MCF 10A (cell line): ENCODE data around the gene GPC6. TPM values are rescaled to one million over a fixed set of nuclear protein-coding genes. Genes with fewer than 3 reads are reported as not detected.
"Not testable (repeated sequence)": the region's sequence is repeated elsewhere in the genome, so short reads cannot be mapped to it uniquely, and the experiment has no call there.

Experiments used
- BruUV-seq: library from RNA; stranded (reverse); fragments of 400-500 nt; replicated peaks from 2 replicates; lab custom pipeline; 2021; lab: Mats Ljungman, UMichigan
- CTCF ChIA-PET: fragments of 300-600 bp; sonication (Branson Sonifier 250); formaldehyde crosslinking; extraction: SDS; loops from one replicate; lab custom pipeline; 2021; ENCODE audit warnings: antibody characterized with exemption, inconsistent platforms; lab: Yijun Ruan, JAX
- POLR2A ChIA-PET: fragments of 300-600, 350-650 bp; sonication (Branson Sonifier 250); formaldehyde crosslinking; extraction: SDS; loops from one replicate; lab custom pipeline; 2020; ENCODE audit warnings: antibody characterized with exemption, inconsistent platforms; lab: Yijun Ruan, JAX
- DNase-seq: peaks from one replicate; pipeline ENCODE4 v3.0.0-alpha.2; 2018; ENCODE audit not compliant: unreplicated experiment
- H3K27ac Mint-ChIP-seq: one replicate; pipeline ENCODE4 v1.8.0; 2022; ENCODE audit warnings: mild to moderate bottlenecking, low read depth, mixed read lengths; ENCODE audit not compliant: unreplicated experiment
- H3K27me3 Mint-ChIP-seq: one replicate; pipeline ENCODE4 v1.8.0; 2022; ENCODE audit warnings: mixed read lengths; ENCODE audit not compliant: insufficient read depth, unreplicated experiment
- H3K36me3 Mint-ChIP-seq: one replicate; pipeline ENCODE4 v1.8.0; 2022; ENCODE audit warnings: mild to moderate bottlenecking, moderate library complexity, mixed read lengths; ENCODE audit not compliant: insufficient read depth, unreplicated experiment
- H3K4me1 Mint-ChIP-seq: one replicate; pipeline ENCODE4 v1.8.0; 2022; ENCODE audit warnings: mixed read lengths; ENCODE audit not compliant: insufficient read depth, unreplicated experiment
- H3K4me3 Mint-ChIP-seq: one replicate; pipeline ENCODE4 v1.8.0; 2022; ENCODE audit warnings: mild to moderate bottlenecking, moderate library complexity, mixed read lengths; ENCODE audit not compliant: unreplicated experiment
- H3K9me3 Mint-ChIP-seq: one replicate; pipeline ENCODE4 v1.8.0; 2022; ENCODE audit warnings: mixed read lengths; ENCODE audit not compliant: unreplicated experiment
- intact Hi-C: fragments of 100-400 bp; cut with micrococcal nuclease; formaldehyde crosslinking; loops from 2 replicates; pipeline ENCODE4 v1.14.1; 2022
- total RNA-seq: library from RNA; stranded (reverse); gene quantifications from 2 replicates; pipeline ENCODE4 v1.2.3, GENCODE V29; 2022
- TF ChIP-seq, protein P1 (sequence below): fragments of 200-600 bp; IDR thresholded peaks from one replicate; pipeline ENCODE4 v1.8.0; 2022; ENCODE audit warnings: antibody characterized with exemption, mild to moderate bottlenecking; ENCODE audit not compliant: unreplicated experiment

GPC6 gene
- total RNA-seq, 1 experiment from 2014 or later: 8.4 TPM

DNA sequence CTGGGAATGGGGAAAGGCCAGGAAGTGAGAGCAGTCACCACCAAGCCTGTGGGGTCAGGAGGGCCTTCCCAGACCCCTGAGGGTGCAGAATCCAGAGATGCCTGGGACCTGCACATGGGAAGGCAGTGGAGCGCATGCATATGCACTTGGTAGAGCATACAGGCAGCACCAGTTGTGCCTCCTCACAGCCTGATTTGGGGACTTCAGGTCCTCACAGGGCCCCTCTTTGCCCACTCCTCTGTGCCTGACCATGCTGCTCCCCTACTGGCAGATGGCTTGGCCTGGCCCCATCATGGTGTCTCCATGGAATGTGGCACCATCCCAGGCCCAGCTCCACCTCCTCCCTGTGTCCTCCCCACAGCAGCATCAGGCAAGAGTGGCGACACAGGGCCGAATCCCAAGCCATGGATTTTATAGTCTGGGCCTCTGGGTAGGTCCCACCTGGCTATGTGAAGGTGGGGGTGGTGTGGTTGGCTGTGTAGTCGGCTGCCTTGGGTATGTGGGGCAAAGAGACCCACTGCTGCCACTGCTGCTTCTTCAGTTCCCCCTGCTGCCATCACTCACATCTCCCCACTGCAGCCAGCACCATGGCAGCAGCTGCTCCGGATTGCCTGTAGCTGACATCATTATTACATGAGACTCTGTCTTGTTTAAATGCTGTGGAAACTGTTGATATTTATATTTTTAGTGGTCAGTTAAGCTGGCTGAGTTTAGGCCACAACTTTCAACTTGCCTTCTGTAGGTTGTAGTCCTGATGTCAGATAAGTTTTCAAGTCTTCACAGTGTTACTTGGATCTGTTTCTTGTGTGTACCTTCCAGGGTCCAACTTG is 247.0 kb downstream of the GPC6 start:
- no TSS peak for BruUV-seq
- Mint-ChIP-seq H3K27me3 (no peaks in the 10 kb centered on the region), H3K27ac (no peak overlapping the region), H3K9me3 (no peaks in the 10 kb centered on the region), H3K4me1 (peaks cover 6% of the 10 kb centered on the region), H3K4me3 (no peak overlapping the region), H3K36me3 (peaks cover 6% of the 10 kb centered on the region)
- intact Hi-C loops: no loop called here
- ChIA-PET POLR2A (no interaction called here), CTCF (interaction anchor here (0.5 kb wide), 1 partner anchor 637 kb away, joined by 3 read pairs; no protein-coding TSS in a partner anchor)
- no peak for DNase-seq
- TF ChIP-seq, protein P1, sequence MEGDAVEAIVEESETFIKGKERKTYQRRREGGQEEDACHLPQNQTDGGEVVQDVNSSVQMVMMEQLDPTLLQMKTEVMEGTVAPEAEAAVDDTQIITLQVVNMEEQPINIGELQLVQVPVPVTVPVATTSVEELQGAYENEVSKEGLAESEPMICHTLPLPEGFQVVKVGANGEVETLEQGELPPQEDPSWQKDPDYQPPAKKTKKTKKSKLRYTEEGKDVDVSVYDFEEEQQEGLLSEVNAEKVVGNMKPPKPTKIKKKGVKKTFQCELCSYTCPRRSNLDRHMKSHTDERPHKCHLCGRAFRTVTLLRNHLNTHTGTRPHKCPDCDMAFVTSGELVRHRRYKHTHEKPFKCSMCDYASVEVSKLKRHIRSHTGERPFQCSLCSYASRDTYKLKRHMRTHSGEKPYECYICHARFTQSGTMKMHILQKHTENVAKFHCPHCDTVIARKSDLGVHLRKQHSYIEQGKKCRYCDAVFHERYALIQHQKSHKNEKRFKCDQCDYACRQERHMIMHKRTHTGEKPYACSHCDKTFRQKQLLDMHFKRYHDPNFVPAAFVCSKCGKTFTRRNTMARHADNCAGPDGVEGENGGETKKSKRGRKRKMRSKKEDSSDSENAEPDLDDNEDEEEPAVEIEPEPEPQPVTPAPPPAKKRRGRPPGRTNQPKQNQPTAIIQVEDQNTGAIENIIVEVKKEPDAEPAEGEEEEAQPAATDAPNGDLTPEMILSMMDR: no peak

DNA sequence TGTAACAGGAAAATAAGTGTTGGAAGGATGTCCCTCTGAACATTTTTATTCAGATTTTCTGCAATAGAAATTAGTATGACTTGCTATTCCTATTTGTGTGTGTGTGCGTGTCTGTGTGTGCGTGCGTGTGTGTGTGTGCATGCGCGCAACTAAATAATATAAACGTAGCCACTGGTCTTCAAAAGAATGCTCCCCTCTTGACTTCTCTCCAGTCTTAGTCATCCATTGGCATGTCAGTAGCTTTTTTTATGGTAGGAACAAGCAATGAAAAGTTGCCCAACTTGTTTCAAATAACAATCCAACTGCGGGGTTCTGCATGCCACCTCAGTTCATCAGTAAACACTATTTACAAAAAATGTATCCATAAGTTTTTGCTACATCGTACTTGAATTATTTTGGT is 249.6 kb downstream of the GPC6 start:
- no peaks in the 10 kb centered on the region for H3K9me3 Mint-ChIP-seq
- intact Hi-C loops: no loop called here
- no peak overlapping the region for H3K4me3 Mint-ChIP-seq
- no peaks in the 10 kb centered on the region for H3K27me3 Mint-ChIP-seq
- TF ChIP-seq, protein P1: no peak
- ChIA-PET POLR2A (interaction anchor here (0.8 kb wide), 1 partner anchor 9 kb away, joined by 3 read pairs; no protein-coding TSS in a partner anchor), CTCF (no interaction called here)
- H3K27ac Mint-ChIP-seq: no peak overlapping the region
- DNase-seq: peak; percentile 67
- BruUV-seq: no TSS peak
- H3K4me1 Mint-ChIP-seq: peaks cover 6% of the 10 kb centered on the region
- H3K36me3 Mint-ChIP-seq: peaks cover 6% of the 10 kb centered on the region

DNA sequence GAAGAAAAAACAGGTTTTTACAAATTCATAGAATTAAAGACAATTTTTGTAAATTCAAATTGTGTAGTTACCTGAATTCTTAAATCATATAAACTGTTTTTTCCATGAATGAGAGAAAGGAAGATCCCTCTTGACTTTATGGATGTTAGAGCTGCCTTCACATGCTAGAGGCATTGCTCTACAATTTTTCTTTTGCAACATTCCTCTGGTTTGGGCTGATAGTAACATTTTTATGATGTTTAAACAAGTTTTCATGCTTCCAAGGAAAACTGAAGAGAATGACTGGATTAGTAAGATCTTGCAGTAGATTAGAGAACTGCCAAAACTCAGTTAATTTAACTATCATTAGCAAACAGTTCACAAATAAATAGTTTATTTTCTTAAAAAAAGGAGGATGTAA is 250.6 kb downstream of the GPC6 start:
- Mint-ChIP-seq H3K4me1 (peaks cover 6% of the 10 kb centered on the region), H3K36me3 (peaks cover 6% of the 10 kb centered on the region), H3K27me3 (no peaks in the 10 kb centered on the region), H3K27ac (no peak overlapping the region), H3K9me3 (no peaks in the 10 kb centered on the region), H3K4me3 (no peak overlapping the region)
- ChIA-PET POLR2A (no interaction called here), CTCF (interaction anchor here (0.6 to 0.7 kb wide), 2 partner anchors 31 to 177 kb away, joined by 3 read pairs; no protein-coding TSS in a partner anchor)
- intact Hi-C loops: no loop called here
- no peak for DNase-seq
- no TSS peak for BruUV-seq
- TF ChIP-seq, protein P1: no peak

DNA sequence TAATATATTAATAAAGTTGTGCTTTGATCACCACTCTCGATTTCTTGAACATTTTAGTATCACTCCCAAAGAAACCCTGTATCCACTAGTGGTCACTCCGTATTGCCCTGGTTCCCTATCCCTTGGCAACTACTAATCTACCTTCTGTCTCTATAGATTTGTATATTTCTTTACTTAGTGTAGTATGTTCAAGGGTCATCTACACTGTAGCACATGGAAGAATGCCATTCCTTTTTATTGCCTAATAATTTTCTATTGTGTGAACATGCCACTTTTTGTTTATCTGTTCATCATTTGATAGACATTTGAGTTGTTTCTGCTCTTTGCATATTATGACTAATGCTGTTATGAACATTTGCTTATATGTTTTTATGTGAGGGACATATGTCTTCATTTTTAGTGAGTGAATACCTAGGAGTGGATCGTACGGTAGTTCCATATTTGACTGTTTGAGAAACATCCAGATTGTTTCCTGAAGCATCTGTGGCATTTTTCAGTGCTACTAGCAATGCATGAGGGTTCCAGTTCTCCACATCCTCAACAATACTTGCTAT is 254.0 kb downstream of the GPC6 start:
- Mint-ChIP-seq H3K27ac (no peak overlapping the region), H3K4me3 (no peak overlapping the region), H3K9me3 (no peaks in the 10 kb centered on the region), H3K27me3 (no peaks in the 10 kb centered on the region), H3K4me1 (peaks cover 6% of the 10 kb centered on the region), H3K36me3 (no peaks in the 10 kb centered on the region)
- intact Hi-C loops: no loop called here
- CTCF ChIA-PET: interaction anchor here (0.6 to 0.7 kb wide), 2 partner anchors 18 to 257 kb away, joined by 3 to 4 read pairs; no protein-coding TSS in a partner anchor
- TF ChIP-seq, protein P1: no peak
- DNase-seq: peak; percentile 7
- POLR2A ChIA-PET: no interaction called here
- BruUV-seq: no TSS peak

DNA sequence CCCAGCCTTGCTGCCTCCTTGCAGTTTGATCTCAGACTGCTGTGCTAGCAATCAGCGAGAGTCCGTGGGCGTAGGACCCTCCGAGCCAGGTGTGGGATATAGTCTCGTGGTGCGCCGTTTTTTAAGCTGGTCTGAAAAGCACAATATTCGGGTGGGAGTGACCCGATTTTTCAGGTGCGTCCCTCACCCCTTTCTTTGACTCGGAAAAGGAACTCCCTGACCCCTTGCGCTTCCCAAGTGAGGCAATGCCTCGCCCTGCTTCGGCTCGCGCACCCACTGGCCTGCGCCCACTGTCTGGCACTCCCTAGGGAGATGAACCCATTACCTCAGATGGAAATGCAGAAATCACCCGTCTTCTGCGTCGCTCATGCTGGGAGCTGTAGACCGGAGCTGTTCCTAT is 269.5 kb downstream of the GPC6 start:
- H3K4me3 Mint-ChIP-seq, CTCF ChIA-PET, POLR2A ChIA-PET, DNase-seq, H3K27me3 Mint-ChIP-seq, BruUV-seq, H3K36me3 Mint-ChIP-seq, H3K4me1 Mint-ChIP-seq, intact Hi-C loops, H3K27ac Mint-ChIP-seq, H3K9me3 Mint-ChIP-seq: not testable (repeated sequence)
